NCI-H69 (cell line): Measurements from ENCODE around the gene CTNNBL1.
A peak's percentile ranks its signal among the peaks of the same experiment; 100 is the strongest.

Experiments used
- DNase-seq: peaks from one replicate; lab custom pipeline; 2025; lab: John Stamatoyannopoulos, UW

The CTNNBL1 gene

GRCh38 chr20:37777012-37777950 is 83.5 kb downstream of the CTNNBL1 start:
- peak; percentile 15 for DNase-seq

- DNase-seq, result no peak
Measured at GRCh38 chr20:37777988-37778659, 84.3 kb downstream of the CTNNBL1 start.

- DNase-seq, result no peak
Measured at GRCh38 chr20:37781626-37782025, 87.8 kb downstream of the CTNNBL1 start.

GRCh38 chr20:37786043-37786442 is 92.2 kb downstream of the CTNNBL1 start:
- no peak for DNase-seq

- no peak for DNase-seq
Measured at GRCh38 chr20:37789408-37789807, 95.6 kb downstream of the CTNNBL1 start.

GRCh38 chr20:37790900-37791299 is 97.1 kb downstream of the CTNNBL1 start:
- no peak for DNase-seq

- DNase-seq, result no peak
Measured at GRCh38 chr20:37796121-37796520, 102.3 kb downstream of the CTNNBL1 start.

- DNase-seq, result no peak
Measured at GRCh38 chr20:37796733-37797132, 102.9 kb downstream of the CTNNBL1 start.

GRCh38 chr20:37797669-37798175 is 103.9 kb downstream of the CTNNBL1 start:
- no peak for DNase-seq

GRCh38 chr20:37798312-37798711 is 104.5 kb downstream of the CTNNBL1 start:
- no peak for DNase-seq

- no peak for DNase-seq
Measured at GRCh38 chr20:37800618-37801017, 106.8 kb downstream of the CTNNBL1 start.

- DNase-seq, result no peak
Measured at GRCh38 chr20:37801921-37802320, 108.1 kb downstream of the CTNNBL1 start.

GRCh38 chr20:37803438-37804307 is 109.8 kb downstream of the CTNNBL1 start:
- DNase-seq, result peak; percentile 12

- DNase-seq, result no peak
Measured at GRCh38 chr20:37804584-37805566, 111.0 kb downstream of the CTNNBL1 start.

GRCh38 chr20:37807471-37808232 is 113.8 kb downstream of the CTNNBL1 start:
- DNase-seq, result no peak

GRCh38 chr20:37808233-37809070 is 114.6 kb downstream of the CTNNBL1 start:
- DNase-seq, result no peak

- no peak for DNase-seq
Measured at GRCh38 chr20:37810027-37810426, 116.2 kb downstream of the CTNNBL1 start.

GRCh38 chr20:37816003-37816402 is 122.2 kb downstream of the CTNNBL1 start:
- peak; percentile 83 for DNase-seq

- DNase-seq, result peak; percentile 35
Measured at GRCh38 chr20:37816726-37817125, 122.9 kb downstream of the CTNNBL1 start.
